H1 (cell line): ENCODE measurements around the gene DHX34.

Experiments
- BRCA1 ChIP-seq: IDR thresholded peaks from 2 replicates; pipeline ENCODE4 v1.6.1; 2012; ENCODE audit warnings: low read depth, low read length, improper control_type of control experiment
- RAD21 ChIP-seq, 2 experiments: IDR thresholded peaks in 1 of 2; conservative IDR thresholded peaks in 1 of 2; 2 replicates each; pipeline ENCODE4 v1.6.1; 2011; ENCODE audit warnings: low read depth in 2 of 2, low read length in 2 of 2, improper control_type of control experiment in 1 of 2, inconsistent platforms in 1 of 2, mild to moderate bottlenecking in 1 of 2, moderate library complexity in 1 of 2
- TAF1 ChIP-seq: IDR thresholded peaks from 2 replicates; pipeline ENCODE4 v1.6.1; 2011; ENCODE audit warnings: mild to moderate bottlenecking, low read depth, low read length
- TF ChIP-seq, protein P1 (sequence below), 3 experiments: IDR thresholded peaks; 1 replicate in 2 of 3; 2 replicates in 1 of 3; pipeline versions ENCODE4 v1.5.1 to v1.6.1; 2011; ENCODE audit warnings: low read length in 3 of 3, mild to moderate bottlenecking in 3 of 3, inconsistent platforms in 2 of 3, low read depth in 1 of 3, moderate library complexity in 1 of 3; ENCODE audit not compliant: insufficient read depth in 1 of 3; ENCODE audit errors: control extremely low read depth in 1 of 3
- TF ChIP-seq, protein P2 (sequence below): IDR thresholded peaks from 2 replicates; pipeline ENCODE4 v1.6.1; 2012; ENCODE audit warnings: inconsistent platforms

DNA sequence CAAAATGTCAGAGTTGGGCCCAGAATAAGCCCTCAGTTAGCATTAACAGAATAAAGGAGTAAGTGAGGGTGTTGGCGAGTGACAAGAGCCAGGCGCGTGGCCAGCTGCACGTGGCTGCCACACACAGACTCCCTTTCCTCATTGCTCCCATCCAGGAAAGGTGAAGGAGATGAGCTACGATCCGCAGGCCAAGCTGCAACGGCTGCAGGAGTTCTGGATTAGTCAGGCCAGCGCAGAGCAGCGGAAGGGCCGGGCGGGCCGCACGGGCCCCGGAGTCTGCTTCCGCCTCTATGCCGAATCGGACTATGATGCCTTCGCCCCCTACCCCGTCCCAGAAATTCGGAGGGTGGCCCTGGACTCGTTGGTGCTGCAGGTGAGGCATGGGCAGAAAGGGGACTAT is 13.2 kb downstream of the DHX34 start:
- TF ChIP-seq, protein P1, sequence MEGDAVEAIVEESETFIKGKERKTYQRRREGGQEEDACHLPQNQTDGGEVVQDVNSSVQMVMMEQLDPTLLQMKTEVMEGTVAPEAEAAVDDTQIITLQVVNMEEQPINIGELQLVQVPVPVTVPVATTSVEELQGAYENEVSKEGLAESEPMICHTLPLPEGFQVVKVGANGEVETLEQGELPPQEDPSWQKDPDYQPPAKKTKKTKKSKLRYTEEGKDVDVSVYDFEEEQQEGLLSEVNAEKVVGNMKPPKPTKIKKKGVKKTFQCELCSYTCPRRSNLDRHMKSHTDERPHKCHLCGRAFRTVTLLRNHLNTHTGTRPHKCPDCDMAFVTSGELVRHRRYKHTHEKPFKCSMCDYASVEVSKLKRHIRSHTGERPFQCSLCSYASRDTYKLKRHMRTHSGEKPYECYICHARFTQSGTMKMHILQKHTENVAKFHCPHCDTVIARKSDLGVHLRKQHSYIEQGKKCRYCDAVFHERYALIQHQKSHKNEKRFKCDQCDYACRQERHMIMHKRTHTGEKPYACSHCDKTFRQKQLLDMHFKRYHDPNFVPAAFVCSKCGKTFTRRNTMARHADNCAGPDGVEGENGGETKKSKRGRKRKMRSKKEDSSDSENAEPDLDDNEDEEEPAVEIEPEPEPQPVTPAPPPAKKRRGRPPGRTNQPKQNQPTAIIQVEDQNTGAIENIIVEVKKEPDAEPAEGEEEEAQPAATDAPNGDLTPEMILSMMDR (IDR thresholded peaks at IDR 0.05; ENCODE audit: control extremely low read depth in 1 of 3, insufficient read depth in 1 of 3, low read depth in 1 of 3, low read length in 3 of 3), result no peak
- TF ChIP-seq TAF1 (no peak), RAD21 (IDR thresholded peaks at IDR 0.05 in 1 of 2, conservative IDR thresholded peaks at IDR 0.05 in 1 of 2; ENCODE audit: low read depth in 2 of 2, low read length in 2 of 2) (no peak), BRCA1 (no peak)
- TF ChIP-seq, protein P2, sequence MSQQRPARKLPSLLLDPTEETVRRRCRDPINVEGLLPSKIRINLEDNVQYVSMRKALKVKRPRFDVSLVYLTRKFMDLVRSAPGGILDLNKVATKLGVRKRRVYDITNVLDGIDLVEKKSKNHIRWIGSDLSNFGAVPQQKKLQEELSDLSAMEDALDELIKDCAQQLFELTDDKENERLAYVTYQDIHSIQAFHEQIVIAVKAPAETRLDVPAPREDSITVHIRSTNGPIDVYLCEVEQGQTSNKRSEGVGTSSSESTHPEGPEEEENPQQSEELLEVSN, result no peak
